ENCODE data around the gene FGB. TPM values are rescaled to one million over a fixed set of nuclear protein-coding genes. Genes with fewer than 3 reads are reported as not detected.
"Not testable (repeated sequence)": the region's sequence is repeated elsewhere in the genome, so short reads cannot be mapped to it uniquely, and the experiment has no call there.

The FGB gene
- total RNA-seq, 1 donor from 2014 or later = 7.5 TPM

DNA sequence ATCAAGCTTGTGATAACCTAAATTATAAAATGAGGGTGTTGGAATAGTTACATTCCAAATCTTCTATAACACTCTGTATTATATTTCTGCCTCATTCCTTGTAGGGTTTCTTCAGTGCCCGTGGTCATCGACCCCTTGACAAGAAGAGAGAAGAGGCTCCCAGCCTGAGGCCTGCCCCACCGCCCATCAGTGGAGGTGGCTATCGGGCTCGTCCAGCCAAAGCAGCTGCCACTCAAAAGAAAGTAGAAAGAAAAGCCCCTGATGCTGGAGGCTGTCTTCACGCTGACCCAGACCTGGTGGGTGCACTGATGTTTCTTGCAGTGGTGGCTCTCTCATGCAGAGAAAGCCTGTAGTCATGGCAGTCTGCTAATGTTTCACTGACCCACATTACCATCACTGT, 2.9 kb downstream of the FGB start:
- DNase-seq (ENCODE audit: low spot score) = no peak

DNA sequence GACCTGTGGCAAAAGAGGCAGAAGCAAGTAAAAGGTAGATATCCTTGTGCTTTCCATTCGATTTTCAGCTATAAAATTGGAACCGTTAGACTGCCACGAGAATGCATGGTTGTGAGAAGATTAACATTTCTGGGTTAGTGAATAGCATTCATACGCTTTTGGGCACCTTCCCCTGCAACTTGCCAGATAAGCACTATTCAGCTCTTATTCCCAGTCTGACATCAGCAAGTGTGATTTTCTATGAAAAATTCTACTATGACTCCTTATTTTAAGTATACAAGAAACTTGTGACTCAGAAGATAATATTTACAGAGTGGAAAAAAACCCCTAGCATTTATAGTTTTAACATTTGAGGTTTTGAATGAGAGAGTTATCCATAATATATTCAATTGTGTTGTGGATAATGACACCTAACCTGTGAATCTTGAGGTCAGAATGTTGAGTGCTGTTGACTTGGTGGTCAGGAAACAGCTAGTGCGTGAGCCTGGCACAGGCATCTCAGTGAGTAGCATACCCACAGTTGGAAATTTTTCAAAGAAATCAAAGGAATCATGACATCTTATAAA, 3.9 kb downstream of the FGB start:
- no peak for DNase-seq (ENCODE audit: low spot score)

DNA sequence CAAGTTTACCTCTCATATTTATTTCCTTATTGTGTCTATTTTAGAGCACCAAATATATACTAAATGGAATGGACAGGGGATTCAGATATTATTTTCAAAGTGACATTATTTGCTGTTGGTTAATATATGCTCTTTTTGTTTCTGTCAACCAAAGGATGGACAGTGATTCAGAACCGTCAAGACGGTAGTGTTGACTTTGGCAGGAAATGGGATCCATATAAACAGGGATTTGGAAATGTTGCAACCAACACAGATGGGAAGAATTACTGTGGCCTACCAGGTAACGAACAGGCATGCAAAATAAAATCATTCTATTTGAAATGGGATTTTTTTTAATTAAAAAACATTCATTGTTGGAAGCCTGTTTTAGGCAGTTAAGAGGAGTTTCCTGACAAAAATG, 6.2 kb downstream of the FGB start:
- no peak for DNase-seq (ENCODE audit: low spot score)

DNA sequence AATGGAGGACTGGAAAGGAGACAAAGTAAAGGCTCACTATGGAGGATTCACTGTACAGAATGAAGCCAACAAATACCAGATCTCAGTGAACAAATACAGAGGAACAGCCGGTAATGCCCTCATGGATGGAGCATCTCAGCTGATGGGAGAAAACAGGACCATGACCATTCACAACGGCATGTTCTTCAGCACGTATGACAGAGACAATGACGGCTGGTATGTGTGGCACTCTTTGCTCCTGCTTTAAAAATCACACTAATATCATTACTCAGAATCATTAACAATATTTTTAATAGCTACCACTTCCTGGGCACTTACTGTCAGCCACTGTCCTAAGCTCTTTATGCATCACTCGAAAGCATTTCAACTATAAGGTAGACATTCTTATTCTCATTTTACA, 6.8 kb downstream of the FGB start:
- DNase-seq (ENCODE audit: low spot score) = no peak

DNA sequence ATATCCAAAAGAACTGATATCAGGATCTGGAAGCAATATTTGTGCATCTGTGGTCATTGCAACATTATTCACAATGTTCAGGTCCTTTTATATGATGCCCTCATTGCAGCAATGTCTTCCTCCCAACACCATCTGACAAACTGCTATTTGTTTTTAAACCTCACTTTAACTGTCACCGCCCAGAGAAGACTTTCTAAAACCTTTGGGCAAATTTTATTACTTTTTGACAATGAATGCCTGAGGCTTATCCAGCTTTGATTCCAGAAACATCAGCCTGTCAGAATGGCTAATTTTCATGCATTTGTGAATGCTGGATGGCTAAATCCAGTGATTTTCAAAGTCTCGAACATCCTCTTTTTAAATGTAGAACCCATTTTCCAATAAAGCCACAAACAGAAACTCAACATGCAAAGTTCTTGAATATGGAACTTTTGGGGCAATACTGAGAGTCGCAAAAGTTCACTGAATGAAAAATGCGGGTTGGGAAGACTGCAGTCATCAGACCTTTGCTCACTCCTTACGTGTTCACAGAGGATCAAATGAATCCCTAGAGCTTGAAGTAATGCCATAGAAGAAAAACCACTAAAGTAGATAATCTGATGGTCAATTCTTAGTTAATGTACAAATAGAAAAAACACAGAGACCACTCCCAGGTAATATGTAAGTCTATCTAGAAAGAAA, 10.5 kb downstream of the FGB start:
- DNase-seq (ENCODE audit: low spot score) = no peak

DNA sequence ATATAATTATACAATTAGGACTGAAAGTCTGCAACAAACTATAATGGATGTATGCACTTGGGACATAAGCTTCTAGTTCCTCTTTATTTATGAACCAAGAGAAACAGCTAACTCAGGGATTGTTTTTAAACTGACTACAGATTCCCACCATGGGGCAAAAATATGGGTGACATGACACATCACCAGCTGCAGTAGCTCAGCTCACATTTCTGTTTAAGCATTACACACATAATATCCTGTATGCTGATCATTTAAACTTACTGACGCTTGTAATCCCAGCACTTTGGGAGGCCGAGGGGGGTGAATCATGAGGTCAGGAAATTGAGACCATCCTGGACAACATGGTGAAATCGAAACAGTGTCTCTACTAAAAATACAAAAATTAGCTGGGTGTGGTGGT, 11.5 kb downstream of the FGB start:
- DNase-seq (ENCODE audit: low spot score) = no peak

DNA sequence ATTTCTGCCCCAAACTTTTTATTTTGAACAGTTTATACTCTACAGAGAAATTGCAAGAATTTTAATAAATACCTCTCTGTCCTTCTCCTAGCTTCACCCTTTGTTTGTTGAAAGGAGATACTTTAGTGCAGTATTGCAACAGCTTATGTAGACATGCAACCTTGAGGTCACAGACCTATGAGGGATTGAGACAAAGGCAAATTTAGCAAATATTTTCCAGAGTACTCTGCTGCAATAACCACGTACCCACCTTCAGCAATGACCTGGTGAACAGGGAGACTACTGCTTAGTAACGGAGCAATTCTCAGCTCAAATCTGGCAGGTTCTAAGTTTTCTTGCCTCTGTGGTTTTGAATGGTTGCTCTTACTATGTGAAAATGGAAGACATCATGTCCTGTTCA, 14.5 kb downstream of the FGB start:
- DNase-seq (ENCODE audit: low spot score) = no peak

DNA sequence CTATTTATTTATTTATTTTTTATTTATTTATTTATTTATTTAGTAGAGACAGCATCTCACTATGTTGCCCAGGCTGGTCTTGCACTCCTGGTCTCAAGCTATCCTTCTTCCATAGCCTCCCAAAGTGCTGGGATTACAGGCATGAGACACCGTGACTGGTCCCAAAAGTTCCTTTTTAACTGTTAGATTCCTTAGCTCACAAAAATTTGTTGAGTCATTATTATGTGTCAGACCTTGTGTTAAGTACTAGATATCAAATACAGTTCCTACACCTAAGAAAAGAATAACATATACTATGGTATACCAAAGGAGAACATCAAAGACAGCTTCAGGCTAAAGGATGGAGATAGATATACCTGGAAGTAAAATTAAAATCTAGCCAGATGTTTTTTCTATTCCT, 16.1 kb downstream of the FGB start:
- no peak for DNase-seq (ENCODE audit: low spot score)

DNA sequence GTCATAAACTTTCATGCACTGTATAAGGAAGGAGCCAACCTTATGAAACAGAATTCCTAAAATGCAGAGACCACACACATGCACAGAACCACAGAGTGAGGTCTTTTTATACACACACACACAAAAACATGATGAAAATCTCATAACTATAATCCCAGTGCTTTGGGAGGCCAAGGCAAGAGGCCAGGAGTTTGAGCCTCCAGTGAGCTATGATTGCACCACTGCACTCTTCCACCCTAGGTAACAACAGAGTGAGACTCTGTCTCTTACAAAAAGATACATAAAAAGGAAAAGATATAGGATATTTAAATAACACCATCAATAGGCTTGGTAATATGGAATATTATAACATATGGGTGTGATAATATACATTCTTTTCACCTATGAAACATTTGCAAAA, 17.1 kb downstream of the FGB start:
- DNase-seq (ENCODE audit: low spot score) = no peak

DNA sequence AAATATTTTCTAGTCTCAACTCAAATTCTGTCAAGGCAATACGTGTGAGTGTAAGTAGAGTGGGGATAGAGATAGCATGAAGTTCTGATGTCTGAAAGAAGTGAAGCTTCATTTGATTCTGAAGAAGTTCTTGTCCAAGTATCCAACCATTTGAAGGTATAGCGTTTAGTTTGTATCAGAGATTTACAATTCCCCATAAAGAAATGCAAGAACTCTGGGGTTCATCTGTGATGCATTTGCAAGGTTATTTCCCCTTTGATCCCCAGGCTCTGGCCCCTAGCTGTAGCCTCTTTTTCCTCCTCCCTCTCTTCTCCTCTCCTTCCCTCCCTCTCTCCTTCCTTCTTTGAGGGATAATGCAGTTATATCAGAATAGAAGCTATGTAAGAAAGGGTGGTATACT, 19.9 kb downstream of the FGB start:
- DNase-seq (ENCODE audit: low spot score) = no peak

DNA sequence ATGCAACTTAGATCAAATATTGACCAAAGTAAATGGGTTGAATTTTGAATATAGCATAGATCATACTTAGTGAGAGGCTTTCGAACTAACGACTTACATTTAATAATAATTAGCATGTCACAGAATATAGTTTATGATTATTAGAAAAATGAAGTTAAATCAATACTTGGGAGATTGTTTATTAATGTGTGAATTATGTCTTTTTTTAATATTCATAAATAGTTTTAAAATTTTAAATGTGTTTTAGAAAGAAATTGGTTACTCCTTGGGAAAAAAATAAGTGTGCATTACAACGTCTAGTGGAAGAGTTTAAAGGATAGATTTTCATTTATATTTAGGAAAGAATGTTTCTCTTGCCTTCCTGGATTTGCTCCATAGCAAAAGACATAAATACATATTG, 20.4 kb downstream of the FGB start:
- no peak for DNase-seq (ENCODE audit: low spot score)

DNA sequence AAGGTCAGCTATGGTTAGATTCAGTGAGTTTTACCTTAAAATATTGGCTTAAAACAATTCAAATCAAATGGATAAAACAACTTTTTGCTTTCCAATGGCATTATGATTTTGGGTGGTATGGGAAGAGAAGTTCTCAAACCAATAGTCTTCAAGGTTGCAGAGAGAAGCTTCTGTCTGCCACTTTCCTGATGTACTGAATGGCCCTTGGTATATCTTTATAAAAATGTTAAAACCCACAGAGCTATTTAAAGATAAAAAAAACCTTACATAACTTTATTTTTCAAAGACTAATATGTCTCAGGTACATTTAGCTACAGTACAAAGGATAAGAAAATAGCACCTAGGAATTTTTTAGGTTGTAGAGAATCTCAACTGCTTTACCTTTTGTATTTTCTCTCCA, 20.9 kb downstream of the FGB start:
- no peak for DNase-seq (ENCODE audit: low spot score)

DNA sequence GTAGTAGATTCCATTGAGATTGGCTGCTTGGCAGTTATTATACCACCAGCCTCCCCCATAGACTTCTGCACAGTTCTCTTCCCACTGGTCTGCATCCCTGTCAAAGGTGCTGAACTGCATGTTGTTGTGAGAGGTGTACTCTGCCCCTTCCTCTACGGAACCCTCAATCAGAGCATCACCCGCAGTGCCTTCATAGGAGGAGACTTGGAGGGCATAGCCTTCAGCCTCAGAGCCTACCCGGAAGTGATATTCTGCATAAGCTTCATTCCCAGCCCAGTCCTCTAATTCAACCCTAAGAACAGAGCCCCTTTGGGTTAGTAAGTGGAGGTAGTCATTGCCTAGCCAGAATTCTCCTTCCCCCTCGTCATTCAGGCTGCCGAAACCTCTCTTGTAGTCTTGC, 21.4 kb downstream of the FGB start:
- no peak for DNase-seq (ENCODE audit: low spot score)

DNA sequence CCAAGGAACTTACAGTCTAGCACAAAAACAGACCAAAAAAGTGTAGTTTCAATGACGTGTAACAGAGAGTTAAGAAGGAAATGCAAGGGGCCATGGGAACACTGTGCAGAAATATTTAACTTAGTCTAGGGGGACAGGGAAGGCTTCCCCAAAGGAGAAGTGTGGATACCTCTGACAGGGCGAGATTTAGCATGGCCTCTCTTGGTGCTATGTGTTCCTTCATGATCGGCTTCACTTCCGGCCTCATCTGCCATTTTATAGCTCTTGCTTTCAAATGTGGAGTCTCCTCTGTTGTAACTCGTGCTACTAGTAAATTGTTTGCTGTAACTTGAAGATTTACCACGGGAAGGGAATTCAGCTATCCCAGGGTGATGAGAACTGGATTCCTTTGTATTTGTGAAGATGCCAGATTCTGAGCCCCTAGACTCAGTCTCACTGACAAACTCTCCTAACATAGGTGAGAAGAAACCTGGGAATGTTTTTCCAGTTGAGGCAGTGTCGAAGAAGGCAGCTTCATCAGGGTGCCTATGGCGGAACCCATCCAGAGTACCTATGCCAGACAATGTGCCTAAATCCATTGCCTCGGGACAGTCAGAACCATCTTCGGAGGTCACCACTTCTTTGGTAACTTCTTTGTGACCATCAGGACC, 22.7 kb downstream of the FGB start:
- no peak for DNase-seq (ENCODE audit: low spot score)

DNA sequence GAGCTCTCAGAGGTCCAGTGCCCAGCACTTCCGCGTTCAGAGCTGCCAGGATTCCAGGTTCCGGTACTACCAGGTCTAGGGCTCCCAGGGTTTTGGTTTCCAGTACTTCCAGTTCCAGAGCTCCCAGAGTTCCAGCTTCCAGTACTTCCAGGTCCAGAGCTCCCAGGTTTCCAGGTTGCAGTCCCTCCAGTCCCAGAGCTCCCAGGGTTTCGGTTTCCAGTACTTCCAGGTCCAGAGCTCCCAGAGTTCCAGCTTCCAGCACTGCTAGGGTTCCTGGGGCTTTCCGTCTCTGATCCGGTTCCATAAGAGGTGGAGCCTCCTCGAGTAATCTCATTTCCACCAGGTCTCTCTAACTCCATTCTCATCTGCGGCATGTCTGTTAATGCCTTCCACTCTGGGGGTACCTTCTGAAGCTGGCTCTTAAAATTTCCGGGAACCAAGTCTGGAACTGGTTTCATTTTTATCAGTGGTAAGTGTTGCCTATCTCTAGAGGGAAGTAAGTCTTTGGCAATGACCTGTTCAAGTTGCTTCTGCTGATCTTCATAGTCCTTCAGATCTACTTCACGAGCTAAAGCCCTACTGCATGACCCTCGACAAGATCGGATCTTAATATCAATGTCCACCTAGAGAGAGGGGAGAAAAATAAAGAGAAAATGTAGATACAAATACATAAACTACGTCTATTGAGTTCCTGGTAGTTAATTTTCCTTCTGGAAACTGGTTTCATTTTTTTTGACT, 23.7 kb downstream of the FGB start:
- DNase-seq (ENCODE audit: low spot score) = no peak

DNA sequence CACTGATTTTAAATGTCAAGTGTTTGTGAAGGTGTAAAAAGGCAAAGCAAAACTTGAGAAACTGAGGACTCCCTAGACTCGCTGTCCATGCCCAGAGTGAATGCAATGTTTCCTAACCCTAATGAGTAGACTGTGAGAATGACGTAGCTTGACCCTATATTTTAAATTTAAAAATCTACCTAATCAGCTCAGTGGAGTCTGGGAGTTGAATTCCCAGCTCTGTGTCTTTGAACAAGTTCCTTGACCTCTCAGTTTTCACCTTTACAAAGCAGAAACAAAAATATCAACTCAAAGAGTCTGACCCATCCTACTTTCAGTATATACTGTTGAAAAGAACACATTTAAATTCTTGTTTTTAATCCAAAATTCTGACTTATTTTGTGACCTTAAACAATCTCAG, 25.4 kb downstream of the FGB start:
- DNase-seq (ENCODE audit: low spot score) = no peak

DNA sequence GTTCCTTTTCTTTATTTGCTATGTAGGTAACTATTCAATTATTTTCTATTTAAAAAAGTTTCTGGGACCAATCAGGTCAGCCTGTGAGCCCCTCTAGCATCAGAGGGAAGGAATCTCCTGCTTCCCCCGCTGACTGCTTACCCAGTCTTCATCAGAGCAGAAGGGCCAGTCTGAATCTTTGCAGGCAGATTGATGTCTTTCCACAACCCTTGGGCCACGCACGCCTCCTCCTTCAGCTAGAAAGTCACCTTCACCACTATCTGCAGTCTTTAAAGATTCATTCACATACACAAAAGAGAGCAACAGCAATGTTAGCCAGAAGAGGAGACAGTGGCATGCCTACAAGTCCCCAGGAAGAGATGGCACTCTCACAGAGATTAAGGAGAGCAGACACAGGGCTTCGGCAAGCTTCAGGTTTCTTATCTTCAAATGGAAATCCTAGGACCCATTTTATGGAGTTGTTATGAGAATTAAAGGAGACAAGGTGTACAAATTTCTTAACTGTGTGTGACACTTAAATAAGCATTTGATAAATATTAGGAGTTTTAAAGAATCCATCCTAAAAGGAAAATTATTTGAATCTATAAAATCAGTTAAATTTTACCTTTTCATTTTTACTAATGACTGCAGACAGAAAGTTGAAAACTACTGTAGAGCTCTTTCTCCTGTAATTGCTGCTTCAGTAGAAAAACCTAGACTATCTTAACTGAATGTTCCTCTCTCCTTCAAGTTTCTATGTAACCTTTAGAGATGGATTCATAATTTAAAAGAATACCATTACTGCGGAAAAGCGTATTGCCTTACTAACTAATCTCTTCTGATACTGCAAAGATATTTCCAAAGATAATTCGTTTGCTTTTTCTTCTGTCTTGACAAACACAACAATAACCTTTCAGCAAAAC, 26.7 kb downstream of the FGB start:
- no peak for DNase-seq (ENCODE audit: low spot score)

DNA sequence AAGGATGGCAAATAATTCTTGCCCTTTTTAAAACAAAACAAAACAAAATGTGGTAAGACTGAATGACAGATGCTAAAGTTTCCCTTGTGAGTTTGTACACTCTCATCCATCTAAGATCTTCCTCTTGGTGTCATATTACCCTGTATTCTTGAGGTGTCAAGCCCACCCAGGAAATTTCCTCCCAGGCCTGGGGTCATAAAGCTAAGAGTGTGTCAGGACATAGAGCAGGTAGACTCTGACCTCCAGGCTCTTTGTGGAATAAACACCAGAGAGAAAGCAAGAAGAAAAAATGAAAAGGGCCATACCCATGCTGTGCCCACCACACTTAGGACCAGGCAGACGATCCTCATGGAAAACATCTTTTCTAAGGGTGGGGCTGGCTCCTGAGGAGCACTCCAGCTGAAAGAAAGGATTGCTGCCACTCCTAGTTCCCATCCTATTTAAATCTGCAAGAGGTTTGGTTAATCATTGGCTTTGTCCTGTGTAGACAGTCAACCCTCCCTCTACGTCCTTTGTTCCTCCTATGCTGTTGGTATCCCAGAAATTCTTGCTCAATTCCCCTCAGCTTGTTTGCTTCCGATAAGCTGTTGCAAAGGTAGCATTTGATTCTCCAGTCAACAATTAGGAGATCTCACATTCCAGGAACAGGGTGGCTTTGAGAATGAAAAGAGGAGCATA, 27.7 kb downstream of the FGB start, which contains the start of gene FGA:
Gene FGA (minus strand): TSS at position 414 of the 678 bp plus-strand sequence. CDS start 55 bp downstream, at position 359.
- peak; percentile 58 for DNase-seq (ENCODE audit: low spot score)

DNA sequence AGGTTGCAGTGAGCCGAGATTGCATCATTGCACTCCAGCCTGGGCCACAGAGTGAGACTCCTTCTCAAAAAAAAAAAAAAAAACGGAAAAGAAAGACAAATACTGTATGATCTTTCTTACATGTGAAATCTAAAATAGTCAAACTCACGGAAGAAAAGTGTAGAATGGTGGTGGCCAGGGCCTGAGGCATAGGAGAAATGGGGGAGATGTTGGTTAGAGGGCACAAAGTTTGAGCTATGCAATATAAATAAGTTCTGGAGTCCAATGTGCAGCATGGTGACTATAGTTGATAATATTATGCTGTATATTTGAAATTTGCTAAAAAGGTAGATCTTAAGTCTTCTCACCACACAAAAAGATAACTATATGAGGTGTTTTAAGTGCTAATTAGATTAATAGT, 29.1 kb downstream of the FGB start:
- DNase-seq (ENCODE audit: low spot score) = no peak

DNA sequence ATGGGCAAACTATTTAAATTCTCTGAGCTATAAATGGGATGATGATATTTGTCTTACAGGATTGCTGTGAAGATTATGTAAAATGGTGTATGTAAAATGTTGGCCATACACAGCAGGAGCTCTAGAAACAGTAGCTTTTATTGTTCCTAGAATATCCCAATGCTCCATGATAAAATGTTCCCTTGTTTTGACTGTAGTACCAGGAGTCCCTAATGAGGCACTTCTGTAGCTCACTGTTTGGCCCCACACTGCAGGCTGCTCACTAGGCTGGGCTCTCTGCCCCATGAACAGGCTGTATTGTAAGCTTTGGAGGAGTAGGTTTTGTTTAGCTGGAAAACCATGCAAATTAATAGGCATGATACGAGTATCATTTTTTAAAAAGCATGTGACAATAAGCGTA, 31.1 kb downstream of the FGB start:
- no peak for DNase-seq (ENCODE audit: low spot score)

DNA sequence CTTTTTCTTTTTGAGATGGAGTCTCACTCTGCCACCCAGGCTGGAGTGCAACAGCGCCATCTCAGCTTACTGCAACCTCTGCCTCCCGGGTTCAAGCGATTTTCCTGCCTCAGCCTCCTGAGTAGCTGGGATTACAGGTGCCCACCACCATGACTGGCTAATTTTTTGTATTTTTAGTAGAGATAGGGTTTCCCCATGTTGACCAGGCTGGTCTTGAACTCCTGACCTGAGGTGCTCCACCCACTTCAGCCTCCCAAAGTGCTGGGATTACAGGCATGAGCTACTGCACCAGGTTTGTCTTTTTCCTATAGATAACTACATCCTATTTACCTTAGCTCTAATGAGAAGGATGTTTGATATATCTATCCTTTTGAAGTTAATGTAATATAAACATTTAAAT, 31.5 kb downstream of the FGB start:
- DNase-seq (ENCODE audit: low spot score) = not testable (repeated sequence)

All from mucosa of gallbladder (tissue), 1 donor.